Measurements from ENCODE around the gene CCL21. TPM values are rescaled to one million over a fixed set of nuclear protein-coding genes. Genes with fewer than 3 reads are reported as not detected.

CCL21 gene
- total and polyA plus RNA-seq, 10 of the 15 experiments (the other 5 are each of a cell fraction or from before 2014, with no cell fraction given) = 0.26 TPM; not detected in 9

GRCh38 chr9:34689512-34689911 is 20.4 kb downstream of the CCL21 start (continued):
- TF ChIP-seq, protein P1, sequence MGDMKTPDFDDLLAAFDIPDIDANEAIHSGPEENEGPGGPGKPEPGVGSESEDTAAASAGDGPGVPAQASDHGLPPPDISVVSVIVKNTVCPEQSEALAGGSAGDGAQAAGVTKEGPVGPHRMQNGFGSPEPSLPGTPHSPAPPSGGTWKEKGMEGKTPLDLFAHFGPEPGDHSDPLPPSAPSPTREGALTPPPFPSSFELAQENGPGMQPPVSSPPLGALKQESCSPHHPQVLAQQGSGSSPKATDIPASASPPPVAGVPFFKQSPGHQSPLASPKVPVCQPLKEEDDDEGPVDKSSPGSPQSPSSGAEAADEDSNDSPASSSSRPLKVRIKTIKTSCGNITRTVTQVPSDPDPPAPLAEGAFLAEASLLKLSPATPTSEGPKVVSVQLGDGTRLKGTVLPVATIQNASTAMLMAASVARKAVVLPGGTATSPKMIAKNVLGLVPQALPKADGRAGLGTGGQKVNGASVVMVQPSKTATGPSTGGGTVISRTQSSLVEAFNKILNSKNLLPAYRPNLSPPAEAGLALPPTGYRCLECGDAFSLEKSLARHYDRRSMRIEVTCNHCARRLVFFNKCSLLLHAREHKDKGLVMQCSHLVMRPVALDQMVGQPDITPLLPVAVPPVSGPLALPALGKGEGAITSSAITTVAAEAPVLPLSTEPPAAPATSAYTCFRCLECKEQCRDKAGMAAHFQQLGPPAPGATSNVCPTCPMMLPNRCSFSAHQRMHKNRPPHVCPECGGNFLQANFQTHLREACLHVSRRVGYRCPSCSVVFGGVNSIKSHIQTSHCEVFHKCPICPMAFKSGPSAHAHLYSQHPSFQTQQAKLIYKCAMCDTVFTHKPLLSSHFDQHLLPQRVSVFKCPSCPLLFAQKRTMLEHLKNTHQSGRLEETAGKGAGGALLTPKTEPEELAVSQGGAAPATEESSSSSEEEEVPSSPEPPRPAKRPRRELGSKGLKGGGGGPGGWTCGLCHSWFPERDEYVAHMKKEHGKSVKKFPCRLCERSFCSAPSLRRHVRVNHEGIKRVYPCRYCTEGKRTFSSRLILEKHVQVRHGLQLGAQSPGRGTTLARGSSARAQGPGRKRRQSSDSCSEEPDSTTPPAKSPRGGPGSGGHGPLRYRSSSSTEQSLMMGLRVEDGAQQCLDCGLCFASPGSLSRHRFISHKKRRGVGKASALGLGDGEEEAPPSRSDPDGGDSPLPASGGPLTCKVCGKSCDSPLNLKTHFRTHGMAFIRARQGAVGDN (IDR thresholded peaks at IDR 0.05) = no peak
- TF ChIP-seq LARP7 (IDR thresholded peaks at IDR 0.05) (no peak), KLF5 (IDR thresholded peaks at IDR 0.05; ENCODE audit: partially characterized antibody) (no peak), BHLHE40 (IDR thresholded peaks at IDR 0.05; ENCODE audit: borderline replicate concordance in 1 of 2, low read depth in 2 of 2, low read length in 1 of 2) (no peak), TCF3 (IDR thresholded peaks at IDR 0.05; ENCODE audit: borderline replicate concordance, insufficient read depth, low read depth, low read length) (no peak), IRF3 (IDR thresholded peaks at IDR 0.05) (no peak), SREBF1 (IDR thresholded peaks at IDR 0.05; ENCODE audit: low read length) (no peak), HCFC1 (IDR thresholded peaks at IDR 0.05; ENCODE audit: low read length) (no peak)

DNA sequence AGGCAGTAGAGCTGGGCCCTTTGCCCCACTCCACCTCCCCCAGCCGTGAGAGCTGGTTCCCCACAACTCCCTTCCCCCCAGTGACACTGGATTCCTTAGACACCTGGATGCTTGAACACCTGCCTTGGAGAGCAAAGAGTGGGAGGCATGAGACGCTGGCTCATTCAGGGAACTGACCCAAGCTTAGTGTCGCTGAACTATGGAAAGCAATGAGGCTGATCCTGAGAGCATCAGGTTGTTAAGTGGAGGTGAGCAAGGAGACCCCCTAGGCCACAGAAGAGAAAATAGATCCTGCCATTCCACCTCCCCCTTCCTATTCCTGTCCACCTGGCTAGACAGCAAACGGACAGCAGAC is 20.8 kb downstream of the CCL21 start:
- H4K20me1 ChIP-seq (ENCODE audit: control insufficient read depth, insufficient read depth) = no peaks in the 10 kb centered on the region
- FAIRE-seq = no peak
- ChIA-PET POLR2A (no interaction called here), CTCF (no interaction called here), RAD21 (ENCODE audit: unreplicated experiment) (no interaction called here), SMC1A (ENCODE audit: uncharacterized antibody, unreplicated experiment) (no interaction called here)
- ATAC-seq = no peak
- no peaks in the 10 kb centered on the region for H3K79me2 ChIP-seq (ENCODE audit: control insufficient read depth, insufficient read depth, low read length)
- H3K4me2 ChIP-seq (ENCODE audit: control insufficient read depth, insufficient read depth) = no peak overlapping the region
- in situ Hi-C loops (cut with MboI) = no loop called here
- no peak for DNase-seq (ENCODE audit: low read depth, low spot score)
- H3K9me3 ChIP-seq (replicated peaks; ENCODE audit: control insufficient read depth, insufficient read depth, low read length) = no peaks in the 10 kb centered on the region
- no peaks in the 10 kb centered on the region; a peak in 2 of 4 replicates for H3K27me3 ChIP-seq (replicated peaks in 1 of 2; ENCODE audit: control insufficient read depth in 2 of 2, insufficient read depth in 2 of 2, low read length in 1 of 2)
- intact Hi-C loops (cut with micrococcal nuclease; ENCODE audit: unreplicated experiment) = no loop called here
- no peak overlapping the region for H3K9ac ChIP-seq (ENCODE audit: control insufficient read depth, insufficient read depth, low read length)
- H3K4me3 ChIP-seq = no peak overlapping the region
- 4% methylated on average over 4 of the region's 4 CpGs for WGBS (ENCODE audit: insufficient coverage, insufficient replicate concordance, low lambda C conversion rate, missing lambda C conversion rate)
- H3K36me3 ChIP-seq (ENCODE audit: control insufficient read depth in 2 of 2, insufficient read depth in 2 of 2, low read length in 1 of 2) = no peaks in the 10 kb centered on the region
- H3K4me1 ChIP-seq (ENCODE audit: control insufficient read depth, insufficient read depth, low read length) = peaks cover 16% of the 10 kb centered on the region
- no peak overlapping the region for H2AFZ ChIP-seq (ENCODE audit: control insufficient read depth, low read depth, low read length)
- no peak overlapping the region for H3K27ac ChIP-seq (ENCODE audit: control insufficient read depth, insufficient read depth)
- no TSS peak for BruUV-seq (replicated peaks)
- TF ChIP-seq TCF3 (IDR thresholded peaks at IDR 0.05; ENCODE audit: borderline replicate concordance, insufficient read depth, low read depth, low read length) = no peak
- no peak for TF ChIP-seq MYC (IDR thresholded peaks at IDR 0.05; ENCODE audit: insufficient read depth, insufficient read length, insufficient replicate concordance, low read length, severe bottlenecking)
- TF ChIP-seq NR2C1 (IDR thresholded peaks at IDR 0.05) = no peak
- TF ChIP-seq FOXM1 (IDR thresholded peaks at IDR 0.05; ENCODE audit: low read depth, low read length) = no peak
- TF ChIP-seq MEF2B (IDR thresholded peaks at IDR 0.05; ENCODE audit: partially characterized antibody, poor library complexity, severe bottlenecking) = no peak
- no peak for TF ChIP-seq NBN (IDR thresholded peaks at IDR 0.05)
- TF ChIP-seq, protein P2, sequence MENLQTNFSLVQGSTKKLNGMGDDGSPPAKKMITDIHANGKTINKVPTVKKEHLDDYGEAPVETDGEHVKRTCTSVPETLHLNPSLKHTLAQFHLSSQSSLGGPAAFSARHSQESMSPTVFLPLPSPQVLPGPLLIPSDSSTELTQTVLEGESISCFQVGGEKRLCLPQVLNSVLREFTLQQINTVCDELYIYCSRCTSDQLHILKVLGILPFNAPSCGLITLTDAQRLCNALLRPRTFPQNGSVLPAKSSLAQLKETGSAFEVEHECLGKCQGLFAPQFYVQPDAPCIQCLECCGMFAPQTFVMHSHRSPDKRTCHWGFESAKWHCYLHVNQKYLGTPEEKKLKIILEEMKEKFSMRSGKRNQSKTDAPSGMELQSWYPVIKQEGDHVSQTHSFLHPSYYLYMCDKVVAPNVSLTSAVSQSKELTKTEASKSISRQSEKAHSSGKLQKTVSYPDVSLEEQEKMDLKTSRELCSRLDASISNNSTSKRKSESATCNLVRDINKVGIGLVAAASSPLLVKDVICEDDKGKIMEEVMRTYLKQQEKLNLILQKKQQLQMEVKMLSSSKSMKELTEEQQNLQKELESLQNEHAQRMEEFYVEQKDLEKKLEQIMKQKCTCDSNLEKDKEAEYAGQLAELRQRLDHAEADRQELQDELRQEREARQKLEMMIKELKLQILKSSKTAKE (IDR thresholded peaks at IDR 0.05; ENCODE audit: low read depth, poor library complexity, severe bottlenecking) = no peak
- no peak for TF ChIP-seq PBX3 (IDR thresholded peaks at IDR 0.05; ENCODE audit: insufficient replicate concordance, low read depth, low read length)
